A549 (cell line): ENCODE results near the gene RAB11FIP4. TPM values are rescaled to one million over a fixed set of nuclear protein-coding genes. Genes with fewer than 3 reads are reported as not detected.
A peak's percentile ranks its signal among the peaks of the same experiment; 100 is the strongest.

ENCODE experiments used
- ATAC-seq, 2 experiments: fragments of 200-7000 bp in 1 of 2; fragments of >200 bp in 1 of 2; cut with Nextera tagmentation in 1 of 2; cut with Tn5 transposase in 1 of 2; 3 replicates each; pipeline versions ENCODE4 v1.8.0 to v1.9.1; 2018 to 2020; ENCODE audit warnings: mild to moderate bottlenecking in 1 of 2, moderate library complexity in 1 of 2
- CTCF ChIA-PET: fragments of 300-600 bp; sonication (Branson Sonifier 250); formaldehyde crosslinking; extraction: SDS; loops from one replicate; lab custom pipeline; 2021; ENCODE audit warnings: antibody characterized with exemption, inconsistent platforms; lab: Yijun Ruan, JAX
- POLR2A ChIA-PET: fragments of 350-600 bp; formaldehyde crosslinking; extraction: SDS; loops from one replicate; lab custom pipeline; 2021; ENCODE audit warnings: antibody characterized with exemption, inconsistent platforms; lab: Yijun Ruan, JAX
- DNase-seq, 2 experiments: peaks; one replicate each; pipeline versions ENCODE4 v3.0.0 to v3.0.0-alpha.2; 2011 to 2016; ENCODE audit warnings: low read depth in 1 of 2, low spot score in 1 of 2
- FAIRE-seq: peaks from 2 replicates; lab custom pipeline; 2011; peaks lifted over from hg19 to GRCh38; lab: Jason Lieb, UNC
- H3K27ac ChIP-seq, 2 experiments: fragments of >200 bp; sonication (Bioruptor Twin); formaldehyde crosslinking; 3 replicates each; pipeline ENCODE4 v1.5.1; 2016 to 2017
- H3K4me1 ChIP-seq: fragments of >200 bp; sonication (Bioruptor Twin); formaldehyde crosslinking; 3 replicates; pipeline ENCODE4 v1.6.1; 2016
- H3K4me2 ChIP-seq: fragments of >200 bp; sonication (Bioruptor Twin); formaldehyde crosslinking; 3 replicates; pipeline ENCODE4 v1.6.1; 2016
- H3K4me3 ChIP-seq: fragments of >200 bp; sonication (Bioruptor Twin); formaldehyde crosslinking; 3 replicates; pipeline ENCODE4 v1.5.1; 2016
- H3K9me3 ChIP-seq: fragments of >200 bp; sonication (Bioruptor Twin); formaldehyde crosslinking; 3 replicates; pipeline ENCODE4 v1.6.1; 2016
- CHD4 ChIP-seq: fragments of 200-600 bp; sonication (generic); IDR thresholded peaks from 2 replicates; pipeline ENCODE4 v1.6.1; 2016; ENCODE audit warnings: antibody characterized with exemption, mild to moderate bottlenecking, borderline replicate concordance
- EHF ChIP-seq: fragments of 250-450 bp; sonication (Bioruptor Pico); IDR thresholded peaks from 2 replicates; pipeline ENCODE4 v1.5.0; 2020; ENCODE audit warnings: mild to moderate bottlenecking
- EHMT2 ChIP-seq: fragments of 200-600 bp; sonication (generic); IDR thresholded peaks from 2 replicates; pipeline ENCODE4 v1.6.1; 2016; ENCODE audit warnings: antibody characterized with exemption, low read depth, mild to moderate bottlenecking, moderate library complexity
- EP300 ChIP-seq, 2 experiments: fragments of >200 bp; sonication (Bioruptor Twin); formaldehyde crosslinking; IDR thresholded peaks; 2 replicates in 1 of 2; 3 replicates in 1 of 2; pipeline ENCODE4 v1.6.1; 2016 to 2017
- ESRRA ChIP-seq: fragments of 150-350 bp; IDR thresholded peaks from 2 replicates; pipeline ENCODE4 v1.6.1; 2014; ENCODE audit warnings: mild to moderate bottlenecking, low read length, borderline replicate concordance
- FOXS1 ChIP-seq: fragments of 250-450 bp; sonication (Bioruptor Pico); IDR thresholded peaks from 2 replicates; pipeline ENCODE4 v1.5.0; 2020; ENCODE audit warnings: mild to moderate bottlenecking, moderate library complexity
- HDAC2 ChIP-seq: fragments of 200-600 bp; sonication (generic); IDR thresholded peaks from 2 replicates; pipeline ENCODE4 v1.6.1; 2016
- HEYL ChIP-seq: fragments of 250-450 bp; sonication (Bioruptor Pico); IDR thresholded peaks from 2 replicates; pipeline ENCODE4 v1.8.0; 2021; ENCODE audit warnings: mild to moderate bottlenecking, moderate library complexity
- HOXB13 ChIP-seq: fragments of 250-450 bp; sonication (Bioruptor Pico); IDR thresholded peaks from 2 replicates; pipeline ENCODE4 v1.5.0; 2020; ENCODE audit warnings: low read depth, mild to moderate bottlenecking, moderate library complexity
- KDM1A ChIP-seq: fragments of 200-600 bp; sonication (generic); IDR thresholded peaks from 2 replicates; pipeline ENCODE4 v1.6.1; 2016; ENCODE audit warnings: low read depth, mild to moderate bottlenecking
- KDM5A ChIP-seq: fragments of 200-600 bp; sonication (generic); IDR thresholded peaks from 2 replicates; pipeline ENCODE4 v1.6.1; 2016; ENCODE audit warnings: antibody characterized with exemption, mild to moderate bottlenecking
- PHF8 ChIP-seq: fragments of 200-600 bp; sonication (generic); IDR thresholded peaks from 2 replicates; pipeline ENCODE4 v1.6.1; 2016; ENCODE audit warnings: low read depth, mild to moderate bottlenecking, antibody characterized with exemption, moderate library complexity, borderline replicate concordance
- POLR2A ChIP-seq: IDR thresholded peaks from 2 replicates; pipeline ENCODE4 v1.6.1; 2012; ENCODE audit warnings: mild to moderate bottlenecking, low read length
- RFX5 ChIP-seq: fragments of 450-650 bp; IDR thresholded peaks from 2 replicates; pipeline ENCODE4 v1.7.1; 2014; ENCODE audit warnings: antibody characterized with exemption, mild to moderate bottlenecking, moderate library complexity
- SMC3 ChIP-seq: fragments of >200 bp; sonication (Bioruptor Twin); formaldehyde crosslinking; IDR thresholded peaks from 3 replicates; pipeline ENCODE4 v1.6.1; 2018; ENCODE audit warnings: inconsistent platforms
- SREBF2 ChIP-seq: fragments of 450-650 bp; IDR thresholded peaks from 2 replicates; pipeline ENCODE4 v1.6.1; 2014; ENCODE audit warnings: mild to moderate bottlenecking, moderate library complexity
- TFCP2L1 ChIP-seq: fragments of 250-450 bp; sonication (Bioruptor Pico); IDR thresholded peaks from 2 replicates; pipeline ENCODE4 v1.5.0; 2021; ENCODE audit warnings: mild to moderate bottlenecking
- TP53 ChIP-seq: fragments of 250-450 bp; sonication (Bioruptor Pico); IDR thresholded peaks from 2 replicates; pipeline ENCODE4 v1.5.0; 2021; ENCODE audit warnings: mild to moderate bottlenecking, moderate library complexity
- ZSCAN20 ChIP-seq: fragments of 250-450 bp; sonication (Bioruptor Pico); IDR thresholded peaks from 2 replicates; pipeline ENCODE4 v1.8.0; 2022; ENCODE audit warnings: mild to moderate bottlenecking, moderate library complexity
- WGBS: methylation state at CpG from one replicate; pipeline ENCODE4 v1.1.6; 2017; ENCODE audit errors: missing lambda C conversion rate; 5-methylcytosine and 5-hydroxymethylcytosine counted together
- polyA plus RNA-seq, 4 experiments: library from polyadenylated mRNA; depleted of rRNA in 3 of 4; stranded (reverse); fragments of >200 nt; fragmentation: RNase III in 1 of 4; extraction: RNeasy Plus Mini Kit Qiagen cat#74134 plus additional on column Dnase treatment in 1 of 4; gene quantifications; 2 replicates in 3 of 4; 3 replicates in 1 of 4; pipeline ENCODE4 v1.2.3, GENCODE V29; 2011 to 2017
- TF ChIP-seq, protein P1 (sequence below): IDR thresholded peaks from 2 replicates; pipeline ENCODE4 v1.6.1; 2012
- TF ChIP-seq, protein P2 (sequence below): fragments of 250-450 bp; sonication (Bioruptor Pico); IDR thresholded peaks from 2 replicates; pipeline ENCODE4 v1.5.0; 2021; ENCODE audit warnings: mild to moderate bottlenecking, moderate library complexity, borderline replicate concordance
- TF ChIP-seq, protein P3 (sequence below): fragments of >200 bp; sonication (Bioruptor Twin); formaldehyde crosslinking; IDR thresholded peaks from 2 replicates; pipeline ENCODE4 v1.6.1; 2016
- TF ChIP-seq, protein P4 (sequence below): IDR thresholded peaks from 2 replicates; pipeline ENCODE4 v1.6.1; 2012
- TF ChIP-seq, protein P5 (sequence below): fragments of >200 bp; sonication (Bioruptor Twin); formaldehyde crosslinking; IDR thresholded peaks from 3 replicates; pipeline ENCODE4 v1.5.1; 2016

RAB11FIP4 gene
- polyA plus RNA-seq, 2 of the 4 experiments (the other 2 are of a cell fraction), result 1.9 to 3.5 TPM

DNA sequence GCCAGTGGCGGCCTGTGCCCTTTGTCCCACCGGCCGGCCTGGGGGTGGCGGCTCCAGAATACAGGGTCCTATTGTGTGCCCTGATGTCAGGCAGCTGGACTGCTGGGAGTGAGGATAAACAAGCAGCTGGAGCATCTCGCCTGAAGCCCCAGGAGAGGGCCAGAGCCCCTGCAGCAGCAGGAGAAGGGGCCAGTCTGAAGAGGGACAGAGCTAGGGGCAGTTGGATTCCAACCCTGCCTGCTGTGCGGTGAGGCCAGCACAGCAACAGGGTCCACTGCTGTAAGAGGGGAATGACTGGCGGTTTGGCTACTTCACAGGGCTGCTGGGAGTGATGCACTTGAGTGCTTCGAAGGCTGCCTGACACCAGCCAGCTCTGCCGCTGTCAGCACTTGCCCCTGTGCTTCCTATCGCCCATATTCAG is 25.0 kb downstream of the RAB11FIP4 start:
- Histone ChIP-seq H3K4me1 (no peaks in the 10 kb centered on the region; the same call in 2 of the 3 replicates), H3K4me3 (no peak overlapping the region), H3K4me2 (no peak overlapping the region), H3K27ac (no peak overlapping the region), H3K9me3 (no peaks in the 10 kb centered on the region)
- CTCF ChIA-PET, result interaction anchor here (0.6 to 5.9 kb wide), 5 partner anchors 15 to 109 kb away, joined by 3 to 29 read pairs (median 3); no protein-coding TSS in a partner anchor
- ATAC-seq (peak; percentile 30 to 60; a peak in 5 of 6 replicates), FAIRE-seq (no peak), DNase-seq (no peak)
- TF ChIP-seq RFX5, result no peak
- TF ChIP-seq POLR2A, result no peak
- no peak for TF ChIP-seq SMC3
- no peak for TF ChIP-seq EHMT2
- TF ChIP-seq HOXB13 (CRISPR knock-in tag), result no peak
- no peak for TF ChIP-seq EP300 (IDR thresholded peaks at IDR 0.05)
- TF ChIP-seq PHF8, result no peak
- TF ChIP-seq, protein P1, sequence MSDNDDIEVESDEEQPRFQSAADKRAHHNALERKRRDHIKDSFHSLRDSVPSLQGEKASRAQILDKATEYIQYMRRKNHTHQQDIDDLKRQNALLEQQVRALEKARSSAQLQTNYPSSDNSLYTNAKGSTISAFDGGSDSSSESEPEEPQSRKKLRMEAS, result no peak
- TF ChIP-seq ESRRA, result no peak
- POLR2A ChIA-PET, result no interaction called here
- WGBS, result 74% methylated on average over 9 of the region's 10 CpGs

DNA sequence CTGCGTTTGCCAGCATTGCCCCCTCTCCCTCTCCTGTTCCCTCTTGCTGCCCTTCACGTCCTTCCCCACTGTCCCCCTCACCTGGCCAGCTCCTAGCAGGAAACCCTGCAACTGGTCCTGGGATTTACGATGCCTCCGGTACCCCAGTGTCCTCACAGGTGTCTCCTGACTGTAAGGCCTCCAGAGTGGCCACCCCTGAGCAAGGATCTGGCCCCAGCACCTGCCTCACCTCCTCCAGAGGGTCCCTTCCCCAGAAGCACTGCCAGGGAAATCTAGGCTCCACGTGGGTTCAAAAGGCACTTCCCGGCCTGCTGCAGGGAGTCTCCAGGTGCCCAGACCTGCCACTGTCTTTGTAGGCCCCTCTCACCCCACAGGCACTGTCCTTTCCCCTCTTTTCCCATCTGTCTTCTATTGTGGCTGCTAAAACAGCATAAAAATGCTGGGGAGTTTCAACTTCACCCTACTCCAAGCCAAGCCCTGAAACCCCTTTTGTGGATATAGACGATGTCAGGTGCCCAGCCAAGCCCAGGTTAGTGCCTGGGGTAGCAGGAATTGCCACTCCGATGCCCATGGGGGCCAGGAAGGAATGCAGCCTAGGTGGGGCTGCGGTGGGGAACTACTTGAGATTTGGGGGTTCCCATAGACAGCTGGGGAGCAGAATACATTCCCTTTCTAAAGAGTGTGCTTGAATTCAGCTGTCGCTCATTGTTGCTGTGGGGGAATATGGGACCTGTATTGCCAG is 25.7 kb downstream of the RAB11FIP4 start:
- Histone ChIP-seq H3K4me1 (no peaks in the 10 kb centered on the region; the same call in 2 of the 3 replicates), H3K4me2 (no peak overlapping the region), H3K9me3 (0 out of 3 replicates have a peak, but pooled peaks cover 3% of the 10 kb centered on the region), H3K27ac (no peak overlapping the region), H3K4me3 (no peak overlapping the region)
- FAIRE-seq (no peak), DNase-seq (no peak), ATAC-seq (peak in 1 of 2 experiments; percentile 7; a peak in 1 of 6 replicates)
- 68% methylated on average over 8 of the region's 10 CpGs for WGBS
- POLR2A ChIA-PET, result no interaction called here
- CTCF ChIA-PET, result interaction anchor here (0.7 to 5.9 kb wide), 3 partner anchors 16 to 602 kb away, joined by 3 to 24 read pairs (median 3); no protein-coding TSS in a partner anchor
- TF ChIP-seq CHD4 (no peak), HEYL (CRISPR knock-in tag) (no peak), TFCP2L1 (CRISPR knock-in tag) (no peak), RFX5 (no peak), KDM1A (no peak), SMC3 (no peak), EHF (CRISPR knock-in tag) (no peak), ZSCAN20 (CRISPR knock-in tag) (no peak), KDM5A (no peak), TP53 (CRISPR knock-in tag) (no peak), FOXS1 (CRISPR knock-in tag) (no peak), POLR2A (no peak), HDAC2 (no peak), SREBF2 (no peak)
- TF ChIP-seq, protein P2, sequence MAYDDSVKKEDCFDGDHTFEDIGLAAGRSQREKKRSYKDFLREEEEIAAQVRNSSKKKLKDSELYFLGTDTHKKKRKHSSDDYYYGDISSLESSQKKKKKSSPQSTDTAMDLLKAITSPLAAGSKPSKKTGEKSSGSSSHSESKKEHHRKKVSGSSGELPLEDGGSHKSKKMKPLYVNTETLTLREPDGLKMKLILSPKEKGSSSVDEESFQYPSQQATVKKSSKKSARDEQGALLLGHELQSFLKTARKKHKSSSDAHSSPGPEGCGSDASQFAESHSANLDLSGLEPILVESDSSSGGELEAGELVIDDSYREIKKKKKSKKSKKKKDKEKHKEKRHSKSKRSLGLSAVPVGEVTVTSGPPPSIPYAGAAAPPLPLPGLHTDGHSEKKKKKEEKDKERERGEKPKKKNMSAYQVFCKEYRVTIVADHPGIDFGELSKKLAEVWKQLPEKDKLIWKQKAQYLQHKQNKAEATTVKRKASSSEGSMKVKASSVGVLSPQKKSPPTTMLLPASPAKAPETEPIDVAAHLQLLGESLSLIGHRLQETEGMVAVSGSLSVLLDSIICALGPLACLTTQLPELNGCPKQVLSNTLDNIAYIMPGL (CRISPR knock-in tag), result no peak
- TF ChIP-seq, protein P3, sequence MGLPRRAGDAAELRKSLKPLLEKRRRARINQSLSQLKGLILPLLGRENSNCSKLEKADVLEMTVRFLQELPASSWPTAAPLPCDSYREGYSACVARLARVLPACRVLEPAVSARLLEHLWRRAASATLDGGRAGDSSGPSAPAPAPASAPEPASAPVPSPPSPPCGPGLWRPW, result no peak
- TF ChIP-seq, protein P1, result no peak
- TF ChIP-seq, protein P4, sequence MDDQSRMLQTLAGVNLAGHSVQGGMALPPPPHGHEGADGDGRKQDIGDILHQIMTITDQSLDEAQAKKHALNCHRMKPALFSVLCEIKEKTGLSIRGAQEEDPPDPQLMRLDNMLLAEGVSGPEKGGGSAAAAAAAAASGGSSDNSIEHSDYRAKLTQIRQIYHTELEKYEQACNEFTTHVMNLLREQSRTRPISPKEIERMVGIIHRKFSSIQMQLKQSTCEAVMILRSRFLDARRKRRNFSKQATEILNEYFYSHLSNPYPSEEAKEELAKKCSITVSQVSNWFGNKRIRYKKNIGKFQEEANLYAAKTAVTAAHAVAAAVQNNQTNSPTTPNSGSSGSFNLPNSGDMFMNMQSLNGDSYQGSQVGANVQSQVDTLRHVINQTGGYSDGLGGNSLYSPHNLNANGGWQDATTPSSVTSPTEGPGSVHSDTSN, result no peak
- TF ChIP-seq, protein P5, sequence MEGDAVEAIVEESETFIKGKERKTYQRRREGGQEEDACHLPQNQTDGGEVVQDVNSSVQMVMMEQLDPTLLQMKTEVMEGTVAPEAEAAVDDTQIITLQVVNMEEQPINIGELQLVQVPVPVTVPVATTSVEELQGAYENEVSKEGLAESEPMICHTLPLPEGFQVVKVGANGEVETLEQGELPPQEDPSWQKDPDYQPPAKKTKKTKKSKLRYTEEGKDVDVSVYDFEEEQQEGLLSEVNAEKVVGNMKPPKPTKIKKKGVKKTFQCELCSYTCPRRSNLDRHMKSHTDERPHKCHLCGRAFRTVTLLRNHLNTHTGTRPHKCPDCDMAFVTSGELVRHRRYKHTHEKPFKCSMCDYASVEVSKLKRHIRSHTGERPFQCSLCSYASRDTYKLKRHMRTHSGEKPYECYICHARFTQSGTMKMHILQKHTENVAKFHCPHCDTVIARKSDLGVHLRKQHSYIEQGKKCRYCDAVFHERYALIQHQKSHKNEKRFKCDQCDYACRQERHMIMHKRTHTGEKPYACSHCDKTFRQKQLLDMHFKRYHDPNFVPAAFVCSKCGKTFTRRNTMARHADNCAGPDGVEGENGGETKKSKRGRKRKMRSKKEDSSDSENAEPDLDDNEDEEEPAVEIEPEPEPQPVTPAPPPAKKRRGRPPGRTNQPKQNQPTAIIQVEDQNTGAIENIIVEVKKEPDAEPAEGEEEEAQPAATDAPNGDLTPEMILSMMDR, result no peak
